Ectodermal cell (in vitro differentiated cells): ENCODE data around the gene METTL23.

ENCODE experiments used
- H3K27ac ChIP-seq: 2 replicates; pipeline ENCODE4 v1.7.0; 2013; ENCODE audit warnings: mild to moderate bottlenecking, low read depth, low read length; ENCODE audit not compliant: insufficient read depth, poor library complexity, severe bottlenecking
- H3K27me3 ChIP-seq: 2 replicates; pipeline ENCODE4 v1.7.0; 2013; ENCODE audit warnings: mild to moderate bottlenecking, low read length; ENCODE audit not compliant: insufficient read depth, control insufficient read depth, poor library complexity, severe bottlenecking
- H3K36me3 ChIP-seq: one replicate; pipeline ENCODE4 v1.7.0; 2013; ENCODE audit warnings: low read length; ENCODE audit not compliant: control insufficient read depth, insufficient read depth
- H3K4me1 ChIP-seq: one replicate; pipeline ENCODE4 v1.7.0; 2013; ENCODE audit warnings: low read length; ENCODE audit not compliant: control insufficient read depth, insufficient read depth
- H3K4me3 ChIP-seq: 2 replicates; pipeline ENCODE4 v1.7.0; 2013; ENCODE audit warnings: low read depth, low read length, control low read depth; ENCODE audit not compliant: insufficient read depth
- H3K9me3 ChIP-seq: 2 replicates; pipeline ENCODE4 v1.7.0; 2013; ENCODE audit warnings: mild to moderate bottlenecking, low read length, moderate library complexity; ENCODE audit not compliant: control insufficient read depth
- WGBS, 2 experiments: methylation state at CpG; one replicate each; pipeline ENCODE4 v1.1.7; 2013; ENCODE audit warnings: missing lambda C conversion rate in 2 of 2; 5-methylcytosine and 5-hydroxymethylcytosine counted together

Gene METTL23

GRCh38 chr17:76685366-76685765 is 41.3 kb upstream of the METTL23 start:
- no peaks in the 10 kb centered on the region for H3K27me3 ChIP-seq
- H3K4me3 ChIP-seq = no peak overlapping the region
- peaks cover 18% of the 10 kb centered on the region for H3K4me1 ChIP-seq
- H3K9me3 ChIP-seq = no peaks in the 10 kb centered on the region
- H3K36me3 ChIP-seq = no peaks in the 10 kb centered on the region
- H3K27ac ChIP-seq = no peak overlapping the region
- 90 to 91% methylated on average over 12 of the region's 12 CpGs for WGBS, 2 experiments

GRCh38 chr17:76685846-76686245 is 40.8 kb upstream of the METTL23 start:
- no peak overlapping the region for H3K27ac ChIP-seq
- peaks cover 18% of the 10 kb centered on the region for H3K4me1 ChIP-seq
- H3K9me3 ChIP-seq = no peaks in the 10 kb centered on the region
- no peak overlapping the region for H3K4me3 ChIP-seq
- no peaks in the 10 kb centered on the region for H3K27me3 ChIP-seq
- no peaks in the 10 kb centered on the region for H3K36me3 ChIP-seq
- 88 to 89% methylated on average over 8 of the region's 8 CpGs for WGBS, 2 experiments

GRCh38 chr17:76686538-76687297 is 39.9 kb upstream of the METTL23 start:
- Histone ChIP-seq H3K4me3 (no peak overlapping the region), H3K9me3 (no peaks in the 10 kb centered on the region), H3K4me1 (peaks cover 18% of the 10 kb centered on the region), H3K36me3 (no peaks in the 10 kb centered on the region), H3K27ac (no peak overlapping the region), H3K27me3 (no peaks in the 10 kb centered on the region)
- WGBS, 2 experiments = 88 to 89% methylated on average over 14 to 15 of the region's 15 CpGs

- no peaks in the 10 kb centered on the region for H3K9me3 ChIP-seq
- H3K27ac ChIP-seq = no peak overlapping the region
- H3K4me1 ChIP-seq = peaks cover 18% of the 10 kb centered on the region
- no peak overlapping the region for H3K4me3 ChIP-seq
- H3K27me3 ChIP-seq = no peaks in the 10 kb centered on the region
- 83 to 84% methylated on average over 26 of the region's 26 CpGs for WGBS, 2 experiments
- H3K36me3 ChIP-seq = no peaks in the 10 kb centered on the region
Measured at GRCh38 chr17:76687298-76688164, 39.1 kb upstream of the METTL23 start.

- 94 to 95% methylated on average over 11 of the region's 11 CpGs for WGBS, 2 experiments
Measured at GRCh38 chr17:76688165-76688622, 38.4 kb upstream of the METTL23 start.

GRCh38 chr17:76689859-76690258 is 36.8 kb upstream of the METTL23 start:
- peaks cover 4% of the 10 kb centered on the region for H3K4me1 ChIP-seq
- WGBS, 2 experiments = 93 to 94% methylated on average over 11 of the region's 11 CpGs
- H3K4me3 ChIP-seq = no peak overlapping the region
- no peaks in the 10 kb centered on the region for H3K36me3 ChIP-seq
- H3K27me3 ChIP-seq = no peaks in the 10 kb centered on the region
- H3K27ac ChIP-seq = no peak overlapping the region
- H3K9me3 ChIP-seq = no peaks in the 10 kb centered on the region

More at GRCh38 chr17:76688165-76688622, 38.4 kb upstream of the METTL23 start:
- peaks cover 15% of the 10 kb centered on the region for H3K4me1 ChIP-seq
- no peaks in the 10 kb centered on the region for H3K27me3 ChIP-seq
- H3K36me3 ChIP-seq = no peaks in the 10 kb centered on the region
- no peak overlapping the region for H3K4me3 ChIP-seq
- no peak overlapping the region for H3K27ac ChIP-seq
- no peaks in the 10 kb centered on the region for H3K9me3 ChIP-seq

GRCh38 chr17:76690596-76691280 is 35.9 kb upstream of the METTL23 start:
- Histone ChIP-seq H3K27ac (no peak overlapping the region), H3K9me3 (no peaks in the 10 kb centered on the region), H3K36me3 (no peaks in the 10 kb centered on the region), H3K4me1 (no peaks in the 10 kb centered on the region), H3K4me3 (no peak overlapping the region), H3K27me3 (no peaks in the 10 kb centered on the region)
- 90 to 94% methylated on average over 13 of the region's 13 CpGs for WGBS, 2 experiments

- Histone ChIP-seq H3K4me1 (no peaks in the 10 kb centered on the region), H3K4me3 (no peak overlapping the region), H3K9me3 (no peaks in the 10 kb centered on the region), H3K36me3 (no peaks in the 10 kb centered on the region), H3K27ac (no peak overlapping the region), H3K27me3 (no peaks in the 10 kb centered on the region)
- WGBS, 2 experiments = 94 to 96% methylated on average over 14 of the region's 14 CpGs
Measured at GRCh38 chr17:76691379-76692191, 35.1 kb upstream of the METTL23 start.

GRCh38 chr17:76695059-76695831 is 31.4 kb upstream of the METTL23 start:
- no peaks in the 10 kb centered on the region for H3K27me3 ChIP-seq
- H3K4me3 ChIP-seq = no peak overlapping the region
- H3K4me1 ChIP-seq = peaks cover 24% of the 10 kb centered on the region
- no peak overlapping the region for H3K27ac ChIP-seq
- no peaks in the 10 kb centered on the region for H3K36me3 ChIP-seq
- H3K9me3 ChIP-seq = no peaks in the 10 kb centered on the region
- WGBS, 2 experiments = 90 to 92% methylated on average over 16 of the region's 16 CpGs
